LHCN-M2 (cell line): ENCODE data around the gene LCN1. TPM values are rescaled to one million over a fixed set of nuclear protein-coding genes. Genes with fewer than 3 reads are reported as not detected.
"Not testable (repeated sequence)": the region's sequence is repeated elsewhere in the genome, so short reads cannot be mapped to it uniquely, and the experiment has no call there.

Experiments
- DNase-seq: peaks from one replicate; pipeline ENCODE4 v3.0.0-alpha.2; 2012; ENCODE audit warnings: low read depth
- total RNA-seq: library from RNA; depleted of rRNA; stranded (reverse); fragments of >200 nt; gene quantifications from 2 replicates; pipeline ENCODE4 v1.2.3, GENCODE V29; 2014

LCN1 gene
- total RNA-seq, 1 experiment from 2014 or later, result not detected

- no peak for DNase-seq
These were observed 1.1 kb downstream of the LCN1 start for GRCh38 chr9:135522137-135522877.

- no peak for DNase-seq
These were observed 1.7 kb downstream of the LCN1 start for GRCh38 chr9:135522931-135523330.

GRCh38 chr9:135523521-135524129, 2.4 kb downstream of the LCN1 start:
- DNase-seq, result no peak

- DNase-seq, result peak; percentile 25
These were observed 3.1 kb downstream of the LCN1 start for GRCh38 chr9:135524130-135524861.

GRCh38 chr9:135525241-135526088, 4.2 kb downstream of the LCN1 start:
- no peak for DNase-seq

- no peak for DNase-seq
These were observed 5.0 kb downstream of the LCN1 start for GRCh38 chr9:135526089-135526729.

GRCh38 chr9:135526730-135527571, 5.7 kb downstream of the LCN1 start:
- DNase-seq, result no peak

- DNase-seq, result not testable (repeated sequence)
These were observed 7.7 kb downstream of the LCN1 start for GRCh38 chr9:135528842-135529435.

GRCh38 chr9:135530146-135530545, 8.9 kb downstream of the LCN1 start:
- DNase-seq, result no peak

GRCh38 chr9:135531096-135531495, 9.9 kb downstream of the LCN1 start:
- no peak for DNase-seq

GRCh38 chr9:135533113-135533512, 11.9 kb downstream of the LCN1 start:
- DNase-seq, result no peak

GRCh38 chr9:135533674-135534073, 12.4 kb downstream of the LCN1 start:
- DNase-seq, result no peak

GRCh38 chr9:135534192-135534711, 13.0 kb downstream of the LCN1 start:
- not testable (repeated sequence) for DNase-seq

GRCh38 chr9:135534826-135535225, 13.6 kb downstream of the LCN1 start:
- DNase-seq, result not testable (repeated sequence)

- DNase-seq, result not testable (repeated sequence)
These were observed 14.4 kb downstream of the LCN1 start for GRCh38 chr9:135535631-135536030.

GRCh38 chr9:135536216-135536615, 15.0 kb downstream of the LCN1 start:
- DNase-seq, result peak; percentile 29

- not testable (repeated sequence) for DNase-seq
These were observed 22.1 kb downstream of the LCN1 start for GRCh38 chr9:135543262-135543894.

GRCh38 chr9:135544981-135545635, 23.9 kb downstream of the LCN1 start:
- no peak for DNase-seq
